ENCODE data around the gene IFNGR1. TPM values are rescaled to one million over a fixed set of nuclear protein-coding genes. Genes with fewer than 3 reads are reported as not detected.
A peak's percentile ranks its signal among the peaks of the same experiment; 100 is the strongest.

IFNGR1 gene
- total and polyA plus RNA-seq, 10 of the 15 experiments (the other 5 are each of a cell fraction or from before 2014, with no cell fraction given), result 89.0 to 296 (median 138) TPM

- peak; percentile 74 for TF ChIP-seq RELA (IDR thresholded peaks at IDR 0.05; ENCODE audit: borderline replicate concordance, partially characterized antibody)
- TF ChIP-seq, protein P1, sequence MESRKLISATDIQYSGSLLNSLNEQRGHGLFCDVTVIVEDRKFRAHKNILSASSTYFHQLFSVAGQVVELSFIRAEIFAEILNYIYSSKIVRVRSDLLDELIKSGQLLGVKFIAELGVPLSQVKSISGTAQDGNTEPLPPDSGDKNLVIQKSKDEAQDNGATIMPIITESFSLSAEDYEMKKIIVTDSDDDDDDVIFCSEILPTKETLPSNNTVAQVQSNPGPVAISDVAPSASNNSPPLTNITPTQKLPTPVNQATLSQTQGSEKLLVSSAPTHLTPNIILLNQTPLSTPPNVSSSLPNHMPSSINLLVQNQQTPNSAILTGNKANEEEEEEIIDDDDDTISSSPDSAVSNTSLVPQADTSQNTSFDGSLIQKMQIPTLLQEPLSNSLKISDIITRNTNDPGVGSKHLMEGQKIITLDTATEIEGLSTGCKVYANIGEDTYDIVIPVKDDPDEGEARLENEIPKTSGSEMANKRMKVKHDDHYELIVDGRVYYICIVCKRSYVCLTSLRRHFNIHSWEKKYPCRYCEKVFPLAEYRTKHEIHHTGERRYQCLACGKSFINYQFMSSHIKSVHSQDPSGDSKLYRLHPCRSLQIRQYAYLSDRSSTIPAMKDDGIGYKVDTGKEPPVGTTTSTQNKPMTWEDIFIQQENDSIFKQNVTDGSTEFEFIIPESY (IDR thresholded peaks at IDR 0.05), result no peak
- TF ChIP-seq, protein P2, sequence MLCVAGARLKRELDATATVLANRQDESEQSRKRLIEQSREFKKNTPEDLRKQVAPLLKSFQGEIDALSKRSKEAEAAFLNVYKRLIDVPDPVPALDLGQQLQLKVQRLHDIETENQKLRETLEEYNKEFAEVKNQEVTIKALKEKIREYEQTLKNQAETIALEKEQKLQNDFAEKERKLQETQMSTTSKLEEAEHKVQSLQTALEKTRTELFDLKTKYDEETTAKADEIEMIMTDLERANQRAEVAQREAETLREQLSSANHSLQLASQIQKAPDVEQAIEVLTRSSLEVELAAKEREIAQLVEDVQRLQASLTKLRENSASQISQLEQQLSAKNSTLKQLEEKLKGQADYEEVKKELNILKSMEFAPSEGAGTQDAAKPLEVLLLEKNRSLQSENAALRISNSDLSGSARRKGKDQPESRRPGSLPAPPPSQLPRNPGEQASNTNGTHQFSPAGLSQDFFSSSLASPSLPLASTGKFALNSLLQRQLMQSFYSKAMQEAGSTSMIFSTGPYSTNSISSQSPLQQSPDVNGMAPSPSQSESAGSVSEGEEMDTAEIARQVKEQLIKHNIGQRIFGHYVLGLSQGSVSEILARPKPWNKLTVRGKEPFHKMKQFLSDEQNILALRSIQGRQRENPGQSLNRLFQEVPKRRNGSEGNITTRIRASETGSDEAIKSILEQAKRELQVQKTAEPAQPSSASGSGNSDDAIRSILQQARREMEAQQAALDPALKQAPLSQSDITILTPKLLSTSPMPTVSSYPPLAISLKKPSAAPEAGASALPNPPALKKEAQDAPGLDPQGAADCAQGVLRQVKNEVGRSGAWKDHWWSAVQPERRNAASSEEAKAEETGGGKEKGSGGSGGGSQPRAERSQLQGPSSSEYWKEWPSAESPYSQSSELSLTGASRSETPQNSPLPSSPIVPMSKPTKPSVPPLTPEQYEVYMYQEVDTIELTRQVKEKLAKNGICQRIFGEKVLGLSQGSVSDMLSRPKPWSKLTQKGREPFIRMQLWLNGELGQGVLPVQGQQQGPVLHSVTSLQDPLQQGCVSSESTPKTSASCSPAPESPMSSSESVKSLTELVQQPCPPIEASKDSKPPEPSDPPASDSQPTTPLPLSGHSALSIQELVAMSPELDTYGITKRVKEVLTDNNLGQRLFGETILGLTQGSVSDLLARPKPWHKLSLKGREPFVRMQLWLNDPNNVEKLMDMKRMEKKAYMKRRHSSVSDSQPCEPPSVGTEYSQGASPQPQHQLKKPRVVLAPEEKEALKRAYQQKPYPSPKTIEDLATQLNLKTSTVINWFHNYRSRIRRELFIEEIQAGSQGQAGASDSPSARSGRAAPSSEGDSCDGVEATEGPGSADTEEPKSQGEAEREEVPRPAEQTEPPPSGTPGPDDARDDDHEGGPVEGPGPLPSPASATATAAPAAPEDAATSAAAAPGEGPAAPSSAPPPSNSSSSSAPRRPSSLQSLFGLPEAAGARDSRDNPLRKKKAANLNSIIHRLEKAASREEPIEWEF (IDR thresholded peaks at IDR 0.05; ENCODE audit: insufficient replicate concordance, low read depth, low read length), result no peak
- no peak for TF ChIP-seq CBX3 (IDR thresholded peaks at IDR 0.05; ENCODE audit: borderline replicate concordance, low read depth)
- no peak for TF ChIP-seq RBBP5 (conservative IDR thresholded peaks at IDR 0.05)
- no peak for TF ChIP-seq NBN (IDR thresholded peaks at IDR 0.05)
- no peak for TF ChIP-seq HDGF (IDR thresholded peaks at IDR 0.05)
- no peak for TF ChIP-seq ZZZ3 (IDR thresholded peaks at IDR 0.05; ENCODE audit: control insufficient read depth, insufficient read length, low read depth)
- no peak for TF ChIP-seq NR2C2 (IDR thresholded peaks at IDR 0.05; ENCODE audit: borderline replicate concordance, control insufficient read depth, insufficient read length, low read depth)
- no peak for TF ChIP-seq LARP7 (IDR thresholded peaks at IDR 0.05)
- no peak for TF ChIP-seq ZNF207 (IDR thresholded peaks at IDR 0.05; ENCODE audit: borderline replicate concordance)
- TF ChIP-seq, protein P3, sequence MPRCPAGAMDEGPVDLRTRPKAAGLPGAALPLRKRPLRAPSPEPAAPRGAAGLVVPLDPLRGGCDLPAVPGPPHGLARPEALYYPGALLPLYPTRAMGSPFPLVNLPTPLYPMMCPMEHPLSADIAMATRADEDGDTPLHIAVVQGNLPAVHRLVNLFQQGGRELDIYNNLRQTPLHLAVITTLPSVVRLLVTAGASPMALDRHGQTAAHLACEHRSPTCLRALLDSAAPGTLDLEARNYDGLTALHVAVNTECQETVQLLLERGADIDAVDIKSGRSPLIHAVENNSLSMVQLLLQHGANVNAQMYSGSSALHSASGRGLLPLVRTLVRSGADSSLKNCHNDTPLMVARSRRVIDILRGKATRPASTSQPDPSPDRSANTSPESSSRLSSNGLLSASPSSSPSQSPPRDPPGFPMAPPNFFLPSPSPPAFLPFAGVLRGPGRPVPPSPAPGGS (IDR thresholded peaks at IDR 0.05; ENCODE audit: borderline replicate concordance, insufficient read depth, low read depth, low read length, poor library complexity, severe bottlenecking), result peak; percentile 65
- no peak for TF ChIP-seq SREBF1 (IDR thresholded peaks at IDR 0.05; ENCODE audit: low read length)
- no peak for TF ChIP-seq ZNF384 (IDR thresholded peaks at IDR 0.05; ENCODE audit: borderline replicate concordance, low read depth, low read length)
- no peak for TF ChIP-seq NRF1 (conservative IDR thresholded peaks at IDR 0.05; ENCODE audit: low read depth, low read length)
- TF ChIP-seq JUNB (IDR thresholded peaks at IDR 0.05), result no peak; the same call in 1 of the 2 replicates
- TF ChIP-seq STAT1 (conservative IDR thresholded peaks at IDR 0.05), result no peak
- TF ChIP-seq, protein P4, sequence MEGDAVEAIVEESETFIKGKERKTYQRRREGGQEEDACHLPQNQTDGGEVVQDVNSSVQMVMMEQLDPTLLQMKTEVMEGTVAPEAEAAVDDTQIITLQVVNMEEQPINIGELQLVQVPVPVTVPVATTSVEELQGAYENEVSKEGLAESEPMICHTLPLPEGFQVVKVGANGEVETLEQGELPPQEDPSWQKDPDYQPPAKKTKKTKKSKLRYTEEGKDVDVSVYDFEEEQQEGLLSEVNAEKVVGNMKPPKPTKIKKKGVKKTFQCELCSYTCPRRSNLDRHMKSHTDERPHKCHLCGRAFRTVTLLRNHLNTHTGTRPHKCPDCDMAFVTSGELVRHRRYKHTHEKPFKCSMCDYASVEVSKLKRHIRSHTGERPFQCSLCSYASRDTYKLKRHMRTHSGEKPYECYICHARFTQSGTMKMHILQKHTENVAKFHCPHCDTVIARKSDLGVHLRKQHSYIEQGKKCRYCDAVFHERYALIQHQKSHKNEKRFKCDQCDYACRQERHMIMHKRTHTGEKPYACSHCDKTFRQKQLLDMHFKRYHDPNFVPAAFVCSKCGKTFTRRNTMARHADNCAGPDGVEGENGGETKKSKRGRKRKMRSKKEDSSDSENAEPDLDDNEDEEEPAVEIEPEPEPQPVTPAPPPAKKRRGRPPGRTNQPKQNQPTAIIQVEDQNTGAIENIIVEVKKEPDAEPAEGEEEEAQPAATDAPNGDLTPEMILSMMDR (IDR thresholded peaks at IDR 0.05 in 2 of 3, conservative IDR thresholded peaks at IDR 0.05 in 1 of 3; ENCODE audit: control insufficient read depth in 2 of 3, extremely low read depth in 1 of 3, insufficient read depth in 1 of 3, low read depth in 3 of 3, low read length in 3 of 3), result no peak
- no peak for TF ChIP-seq POLR2AphosphoS5 (IDR thresholded peaks at IDR 0.05; ENCODE audit: low read length)
- TF ChIP-seq GABPA (IDR thresholded peaks at IDR 0.05; ENCODE audit: low read depth), result no peak
Measured at GRCh38 chr6:137171824-137172733, 47.1 kb downstream of the IFNGR1 start (continued).

All from GM12878 (cell line).